Measurements from ENCODE around the gene DNAJC17. TPM values are rescaled to one million over a fixed set of nuclear protein-coding genes. Genes with fewer than 3 reads are reported as not detected.

Gene DNAJC17
- total and polyA plus RNA-seq, 2 donors: 17.9 to 45.6 TPM

DNA sequence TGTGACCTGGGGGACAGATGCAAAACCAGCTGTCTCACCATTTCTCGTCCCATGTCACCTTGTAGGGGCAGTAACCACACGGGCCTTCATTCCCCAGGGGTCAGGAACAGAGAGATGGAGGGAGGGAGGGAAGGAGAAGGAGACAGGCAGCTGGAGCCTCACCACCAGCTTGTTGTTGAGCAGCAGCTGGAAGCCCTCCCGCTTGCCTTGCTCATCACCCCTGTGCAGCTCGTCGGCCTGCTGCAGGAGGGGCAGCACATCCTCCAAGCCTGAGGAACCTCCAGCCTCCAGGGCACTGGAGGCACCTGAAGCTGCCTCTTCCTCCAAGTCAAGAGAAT is 62.5 kb downstream of the DNAJC17 start:
- H3K4me3 ChIP-seq (ENCODE audit: low read depth, low read length): no peak overlapping the region
- H3K4me1 ChIP-seq (ENCODE audit: insufficient read depth): no peaks in the 10 kb centered on the region
- WGBS: 60% methylated on average over 5 of the region's 5 CpGs
- H3K27ac ChIP-seq (ENCODE audit: low read depth): no peak overlapping the region
- peaks cover 2% of the 10 kb centered on the region for H3K36me3 ChIP-seq (ENCODE audit: insufficient read depth)
- DNase-seq (ENCODE audit: extremely low spot score): no peak

DNA sequence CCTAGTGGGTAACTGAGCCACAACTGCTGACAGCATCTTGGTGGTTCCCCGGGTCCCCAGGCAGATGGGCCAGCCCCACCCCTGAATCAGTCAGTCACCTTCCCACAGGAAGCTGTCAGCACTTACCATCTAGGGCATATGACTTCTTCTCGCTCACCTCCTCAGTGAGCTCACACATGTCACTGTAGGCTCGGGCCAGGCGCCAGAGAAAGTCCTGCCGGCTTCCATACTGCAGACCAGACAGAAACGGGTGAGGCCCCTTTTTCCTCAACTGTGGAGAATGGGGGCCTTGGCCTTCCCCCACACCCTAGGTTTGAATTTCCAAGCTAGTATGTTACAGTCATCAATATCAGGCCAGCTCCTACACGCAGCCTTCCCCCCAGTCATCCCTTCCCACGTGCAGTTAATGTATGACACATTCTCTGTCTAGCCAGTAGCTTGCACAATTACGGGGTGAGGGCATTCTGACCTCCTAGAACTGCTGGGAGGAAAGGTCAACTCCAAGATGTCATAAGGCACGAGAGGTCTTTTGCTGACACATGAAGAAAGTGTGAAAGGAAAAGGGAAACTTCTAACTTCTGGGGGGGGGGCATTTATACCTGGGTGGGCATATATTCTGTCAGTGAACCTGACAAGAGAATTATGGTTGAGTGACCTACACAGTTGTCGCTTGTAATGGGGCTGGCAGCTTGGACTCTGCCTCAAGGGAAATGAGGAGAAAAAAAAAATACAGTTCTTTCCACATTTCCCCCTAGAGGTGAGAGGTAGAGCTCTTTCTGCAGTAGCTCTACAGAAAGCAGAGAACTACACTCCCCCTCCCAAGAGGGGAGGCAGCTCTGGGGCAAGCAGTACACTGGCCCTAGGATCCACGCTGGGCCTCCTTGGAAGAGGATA is 63.1 kb downstream of the DNAJC17 start:
- peaks cover 2% of the 10 kb centered on the region for H3K36me3 ChIP-seq (ENCODE audit: insufficient read depth)
- H3K4me3 ChIP-seq (ENCODE audit: low read depth, low read length): no peak overlapping the region
- no peak overlapping the region for H3K27ac ChIP-seq (ENCODE audit: low read depth)
- DNase-seq (ENCODE audit: extremely low spot score): no peak
- H3K4me1 ChIP-seq (ENCODE audit: insufficient read depth): no peaks in the 10 kb centered on the region
- WGBS: 80% methylated on average over 12 of the region's 12 CpGs

DNA sequence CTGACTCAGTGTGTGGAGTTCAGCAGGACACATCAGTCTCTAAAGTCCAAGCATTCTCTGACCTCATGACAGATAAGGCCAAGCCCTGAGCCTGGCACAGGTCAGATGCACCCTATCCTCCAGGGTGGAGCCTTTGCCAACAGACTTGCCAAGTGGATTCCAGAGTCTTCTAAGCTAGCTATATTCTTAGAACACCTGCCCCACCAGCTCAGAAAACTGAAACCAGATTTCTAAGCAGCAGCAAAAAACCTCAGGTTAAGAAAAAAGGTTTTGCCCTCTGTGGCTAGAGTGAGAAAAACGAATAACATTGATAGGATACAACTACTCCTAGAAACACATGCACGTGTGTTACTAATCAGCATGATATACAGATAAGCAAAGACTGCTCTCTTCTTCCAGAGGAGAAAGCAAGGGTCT is 63.8 kb downstream of the DNAJC17 start:
- no peaks in the 10 kb centered on the region for H3K4me1 ChIP-seq (ENCODE audit: insufficient read depth)
- WGBS: 66% methylated on average over 2 of the region's 2 CpGs
- no peak overlapping the region for H3K27ac ChIP-seq (ENCODE audit: low read depth)
- H3K36me3 ChIP-seq (ENCODE audit: insufficient read depth): peaks cover 2% of the 10 kb centered on the region
- DNase-seq (ENCODE audit: extremely low spot score): no peak
- H3K4me3 ChIP-seq (ENCODE audit: low read depth, low read length): no peak overlapping the region

DNA sequence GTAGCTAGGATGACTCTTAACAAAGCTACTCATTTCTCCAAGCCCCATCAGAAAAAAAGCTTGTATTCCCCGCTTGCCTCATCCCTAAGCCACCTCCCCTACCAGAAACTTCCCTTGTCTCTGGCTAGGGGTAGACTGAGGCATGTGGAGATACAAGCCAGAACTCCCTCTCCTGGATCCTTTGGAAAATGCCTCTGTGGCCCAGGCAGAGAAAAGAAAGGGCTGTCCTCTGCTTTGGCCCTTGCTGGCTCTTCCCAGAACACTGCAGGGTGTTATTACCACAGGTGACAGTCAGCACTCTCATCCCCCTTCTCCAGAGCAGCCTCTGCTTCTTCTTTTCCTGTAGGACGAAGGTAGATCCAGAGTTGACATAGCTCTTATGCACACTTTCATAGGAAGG is 67.4 kb downstream of the DNAJC17 start:
- WGBS: 91% methylated on average over 2 of the region's 2 CpGs
- DNase-seq (ENCODE audit: extremely low spot score): no peak
- Histone ChIP-seq H3K4me1 (ENCODE audit: insufficient read depth) (no peaks in the 10 kb centered on the region), H3K36me3 (ENCODE audit: insufficient read depth) (peaks cover 4% of the 10 kb centered on the region), H3K27ac (ENCODE audit: low read depth) (no peak overlapping the region), H3K4me3 (ENCODE audit: low read depth, low read length) (no peak overlapping the region)

DNA sequence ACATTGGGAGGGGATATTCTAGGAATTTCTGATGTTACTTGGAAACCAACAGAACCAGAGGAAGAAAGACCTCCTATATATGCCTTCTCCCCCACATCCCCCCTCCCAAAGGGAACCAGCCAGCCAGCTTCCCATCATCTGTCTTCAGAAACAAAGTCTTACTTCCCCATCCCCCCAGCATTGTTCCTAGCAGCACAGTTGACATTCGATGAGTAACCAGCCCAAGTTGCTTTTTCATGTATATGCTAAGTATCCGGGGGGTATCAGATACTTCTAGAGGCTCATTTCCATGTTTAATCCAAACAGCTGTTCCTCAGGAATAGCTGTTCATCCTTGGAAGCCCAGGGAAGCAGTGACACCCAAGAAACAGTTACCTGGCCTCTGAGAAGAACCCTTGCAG is 68.2 kb downstream of the DNAJC17 start:
- H3K4me3 ChIP-seq (ENCODE audit: low read depth, low read length): no peak overlapping the region
- no peak for DNase-seq (ENCODE audit: extremely low spot score)
- 48% methylated on average over 2 of the region's 2 CpGs for WGBS
- no peak overlapping the region for H3K27ac ChIP-seq (ENCODE audit: low read depth)
- no peaks in the 10 kb centered on the region for H3K4me1 ChIP-seq (ENCODE audit: insufficient read depth)
- H3K36me3 ChIP-seq (ENCODE audit: insufficient read depth): peaks cover 4% of the 10 kb centered on the region

DNA sequence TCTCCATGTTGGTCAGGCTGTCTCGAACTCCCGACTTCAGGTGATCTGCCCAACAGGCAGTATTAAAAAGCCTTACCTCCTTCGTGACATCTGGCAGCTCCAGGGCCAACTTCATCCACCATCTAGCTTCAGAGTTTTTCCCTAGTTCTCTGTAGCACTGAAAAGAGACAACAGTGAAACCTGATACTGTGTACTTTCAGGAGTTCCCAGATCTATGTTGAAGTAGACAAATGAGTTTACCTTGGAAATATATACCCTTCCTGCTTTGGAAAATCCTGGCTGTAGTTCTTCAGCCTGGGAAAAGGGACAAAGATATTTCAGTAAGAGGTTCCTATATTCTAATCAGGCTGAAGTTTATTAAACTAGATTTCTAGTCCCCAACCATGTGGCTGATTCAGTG is 70.2 kb downstream of the DNAJC17 start:
- 94% methylated on average over 3 of the region's 3 CpGs for WGBS

DNA sequence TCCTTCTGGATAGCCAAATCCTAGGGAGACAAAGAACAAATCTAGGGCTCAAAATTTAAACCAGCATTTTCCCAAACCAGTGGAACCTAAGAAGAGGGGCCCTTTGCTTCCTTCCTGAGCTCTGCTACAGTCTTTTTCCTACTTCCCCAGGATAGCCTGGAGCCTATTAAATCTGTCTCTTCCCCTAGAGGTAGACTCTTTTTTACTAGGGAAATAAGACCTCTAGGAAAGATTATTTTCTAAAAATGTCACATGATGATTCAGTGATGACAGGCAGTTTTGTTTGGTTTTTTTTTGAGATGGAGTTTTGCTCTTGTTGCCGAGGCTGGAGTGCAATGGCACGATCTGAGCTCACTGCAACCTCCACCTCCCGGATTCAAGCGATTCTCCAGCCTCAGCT is 70.7 kb downstream of the DNAJC17 start:
- Histone ChIP-seq H3K4me3 (ENCODE audit: low read depth, low read length) (no peak overlapping the region), H3K27ac (ENCODE audit: low read depth) (no peak overlapping the region), H3K4me1 (ENCODE audit: insufficient read depth) (no peaks in the 10 kb centered on the region), H3K36me3 (ENCODE audit: insufficient read depth) (peaks cover 2% of the 10 kb centered on the region)
- no peak for DNase-seq (ENCODE audit: extremely low spot score)
- WGBS: 87% methylated on average over 4 of the region's 4 CpGs

More for the DNA sequence above, 70.2 kb downstream of the DNAJC17 start:
- no peak for DNase-seq (ENCODE audit: extremely low spot score)
- Histone ChIP-seq H3K4me3 (ENCODE audit: low read depth, low read length) (no peak overlapping the region), H3K4me1 (ENCODE audit: insufficient read depth) (no peaks in the 10 kb centered on the region), H3K27ac (ENCODE audit: low read depth) (no peak overlapping the region), H3K36me3 (ENCODE audit: insufficient read depth) (peaks cover 2% of the 10 kb centered on the region)

DNA sequence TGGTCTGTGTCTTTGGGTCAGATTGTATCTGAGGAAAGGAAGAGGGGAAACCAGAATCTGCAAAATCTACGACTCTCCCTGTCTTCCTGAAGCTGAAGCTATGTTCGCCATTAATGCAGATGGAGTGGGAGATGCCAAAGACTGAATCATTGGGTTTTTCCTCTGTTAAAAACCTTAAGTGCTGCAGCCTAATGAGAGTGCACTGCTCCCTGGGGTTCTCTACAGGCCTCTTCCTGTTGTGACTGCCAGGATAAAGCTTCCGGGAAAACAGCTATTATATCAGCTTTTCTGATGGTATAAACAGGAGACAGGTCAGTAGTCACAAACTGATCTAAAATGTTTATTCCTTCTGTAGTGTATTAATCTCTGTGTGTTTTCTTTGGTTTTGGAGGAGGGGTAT is 76.2 kb downstream of the DNAJC17 start:
- H3K27ac ChIP-seq (ENCODE audit: low read depth): no peak overlapping the region
- no peaks in the 10 kb centered on the region for H3K4me1 ChIP-seq (ENCODE audit: insufficient read depth)
- no peaks in the 10 kb centered on the region for H3K36me3 ChIP-seq (ENCODE audit: insufficient read depth)
- WGBS: 80% methylated on average over 3 of the region's 3 CpGs
- H3K4me3 ChIP-seq (ENCODE audit: low read depth, low read length): no peak overlapping the region
- no peak for DNase-seq (ENCODE audit: extremely low spot score)

DNA sequence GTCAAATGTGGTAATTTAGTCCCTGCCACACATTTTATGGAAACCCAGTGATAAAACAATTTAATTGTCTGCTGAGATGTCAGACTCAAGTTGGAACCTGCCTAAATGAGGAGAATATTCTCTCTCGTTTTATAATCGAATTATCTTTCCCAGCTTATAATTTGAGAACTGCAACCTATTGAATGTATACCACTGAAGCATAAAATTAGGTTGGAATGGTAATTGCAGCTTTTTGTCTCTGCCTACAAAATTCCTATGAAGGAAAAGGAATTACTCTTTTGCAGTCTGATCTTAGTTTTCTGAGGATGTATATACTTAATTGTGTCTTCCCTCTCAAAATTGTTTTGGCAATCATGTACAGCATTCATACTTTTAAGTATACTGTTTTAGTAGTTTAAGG is 83.4 kb downstream of the DNAJC17 start:
- H3K4me1 ChIP-seq (ENCODE audit: insufficient read depth): no peaks in the 10 kb centered on the region
- no peak overlapping the region for H3K4me3 ChIP-seq (ENCODE audit: low read depth, low read length)
- H3K36me3 ChIP-seq (ENCODE audit: insufficient read depth): no peaks in the 10 kb centered on the region
- H3K27ac ChIP-seq (ENCODE audit: low read depth): no peak overlapping the region
- WGBS: 74% methylated on average over 2 of the region's 2 CpGs
- DNase-seq (ENCODE audit: extremely low spot score): no peak

DNA sequence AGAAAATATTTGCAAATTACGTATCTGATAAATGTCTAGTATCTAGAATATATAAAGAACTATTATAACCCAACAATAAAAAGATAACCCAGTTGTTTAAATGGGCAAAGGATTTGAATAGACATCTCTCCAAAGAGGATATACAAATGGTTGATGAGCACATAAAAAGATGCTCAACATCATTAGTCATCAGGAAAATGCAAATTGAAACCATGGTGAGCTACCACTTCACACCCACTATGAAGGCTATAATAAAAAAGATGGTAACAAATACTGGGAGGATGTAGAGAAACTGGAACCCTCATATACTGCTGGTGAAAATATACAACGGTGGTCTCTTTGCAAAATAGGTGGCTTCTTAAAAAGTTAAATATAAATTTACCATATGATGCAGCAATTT is 84.3 kb downstream of the DNAJC17 start:
- H3K27ac ChIP-seq (ENCODE audit: low read depth): no peak overlapping the region
- H3K4me3 ChIP-seq (ENCODE audit: low read depth, low read length): no peak overlapping the region
- WGBS: 92% methylated on average over 2 of the region's 2 CpGs
- DNase-seq (ENCODE audit: extremely low spot score): no peak
- H3K4me1 ChIP-seq (ENCODE audit: insufficient read depth): no peaks in the 10 kb centered on the region
- H3K36me3 ChIP-seq (ENCODE audit: insufficient read depth): no peaks in the 10 kb centered on the region

DNA sequence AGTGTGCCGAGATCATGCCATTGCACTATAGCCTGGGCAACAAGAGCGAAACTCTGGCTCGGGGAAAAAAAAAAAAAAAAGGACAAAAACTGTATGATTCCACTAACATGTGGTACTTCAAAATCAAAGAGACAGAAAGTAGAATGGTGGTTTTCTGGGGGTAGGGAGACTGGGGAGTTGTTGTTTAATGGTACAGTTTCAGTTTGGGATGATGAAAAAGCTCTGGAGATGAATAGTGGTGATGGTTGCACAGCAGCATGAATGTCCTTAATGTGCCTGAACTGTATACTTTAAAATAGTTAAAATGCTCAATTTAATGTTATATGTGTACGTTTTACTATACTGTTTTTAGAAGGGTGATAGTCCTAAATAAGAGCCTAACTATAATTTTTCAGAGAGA is 84.9 kb downstream of the DNAJC17 start:
- Histone ChIP-seq H3K27ac (ENCODE audit: low read depth) (no peak overlapping the region), H3K36me3 (ENCODE audit: insufficient read depth) (no peaks in the 10 kb centered on the region), H3K4me1 (ENCODE audit: insufficient read depth) (no peaks in the 10 kb centered on the region), H3K4me3 (ENCODE audit: low read depth, low read length) (no peak overlapping the region)
- 93% methylated on average over 4 of the region's 4 CpGs for WGBS
- no peak for DNase-seq (ENCODE audit: extremely low spot score)

DNA sequence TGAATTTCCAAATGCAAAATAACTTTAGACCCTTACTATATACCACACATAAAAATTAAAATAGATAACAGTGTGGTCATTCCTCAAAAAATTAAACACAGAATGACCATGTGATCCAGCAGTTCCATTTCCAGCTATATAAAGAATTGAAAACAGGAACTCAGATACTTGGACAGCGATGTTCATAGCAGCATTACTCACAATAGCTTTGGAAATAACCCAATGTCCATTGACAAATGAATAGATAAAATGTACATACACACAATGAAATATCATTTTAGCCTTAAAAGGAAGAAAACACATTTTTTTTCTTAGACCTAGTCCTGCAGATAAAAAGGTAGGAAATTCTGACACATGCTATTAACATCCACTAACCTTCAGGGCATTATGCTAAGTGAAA is 85.6 kb downstream of the DNAJC17 start:
- WGBS: 84% methylated on average over 1 of the region's 1 CpG

DNA sequence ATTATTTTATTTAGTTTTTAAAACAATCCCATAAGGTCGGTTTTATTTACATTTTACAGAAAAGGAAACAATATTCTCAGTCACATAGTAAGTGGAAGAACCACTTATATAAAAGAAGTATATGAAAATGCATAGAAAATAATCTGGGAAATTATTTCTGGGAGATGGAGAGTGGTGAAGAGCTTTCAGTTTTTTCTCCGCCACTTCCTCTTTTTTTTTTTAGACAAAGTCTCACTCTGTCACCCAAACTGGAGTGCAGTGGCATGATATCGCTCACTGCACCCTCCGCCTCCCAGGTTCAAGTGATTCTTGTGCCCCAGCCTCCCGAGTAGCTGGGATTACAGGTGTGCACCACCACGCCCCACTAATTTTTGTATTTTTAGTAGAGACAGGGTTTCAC is 91.1 kb downstream of the DNAJC17 start:
- H3K36me3 ChIP-seq (ENCODE audit: insufficient read depth): no peaks in the 10 kb centered on the region
- H3K4me3 ChIP-seq (ENCODE audit: low read depth, low read length): no peak overlapping the region
- no peak overlapping the region for H3K27ac ChIP-seq (ENCODE audit: low read depth)
- WGBS: 94% methylated on average over 6 of the region's 6 CpGs
- no peak for DNase-seq (ENCODE audit: extremely low spot score)
- H3K4me1 ChIP-seq (ENCODE audit: insufficient read depth): no peaks in the 10 kb centered on the region

More for the DNA sequence above, 85.6 kb downstream of the DNAJC17 start:
- no peak for DNase-seq (ENCODE audit: extremely low spot score)
- H3K4me3 ChIP-seq (ENCODE audit: low read depth, low read length): no peak overlapping the region
- H3K36me3 ChIP-seq (ENCODE audit: insufficient read depth): no peaks in the 10 kb centered on the region
- H3K4me1 ChIP-seq (ENCODE audit: insufficient read depth): no peaks in the 10 kb centered on the region
- no peak overlapping the region for H3K27ac ChIP-seq (ENCODE audit: low read depth)

Measured in urinary bladder (tissue), 4 donors.